ENCODE results near the gene PTPN23. TPM values are rescaled to one million over a fixed set of nuclear protein-coding genes. Genes with fewer than 3 reads are reported as not detected.
"Not testable (repeated sequence)": the region's sequence is repeated elsewhere in the genome, so short reads cannot be mapped to it uniquely, and the experiment has no call there.

PTPN23 gene
- total and polyA plus RNA-seq, 2 of the 8 experiments (the other 6 are each of a cell fraction or from before 2014, with no cell fraction given) = 2.9 to 46.7 TPM

- TF ChIP-seq CTCF (IDR thresholded peaks at IDR 0.05; ENCODE audit: control extremely low read depth in 1 of 3, insufficient read depth in 1 of 3, low read depth in 1 of 3, low read length in 3 of 3) (no peak), MAX (IDR thresholded peaks at IDR 0.05) (no peak), CEBPB (IDR thresholded peaks at IDR 0.05; ENCODE audit: low read depth, low read length) (no peak), TAF7 (optimal IDR thresholded peaks at IDR 0.05; ENCODE audit: borderline replicate concordance, low read depth, low read length) (no peak)
Observed at GRCh38 chr3:47359323-47359722, 21.5 kb upstream of the PTPN23 start (continued).

GRCh38 chr3:47360110-47360517, 20.7 kb upstream of the PTPN23 start:
- FAIRE-seq; H2AFZ ChIP-seq (ENCODE audit: low read length); DNase-seq (ENCODE audit: low read depth in 1 of 2, low spot score in 2 of 2): not testable (repeated sequence)

More at GRCh38 chr3:47360110-47360517, 20.7 kb upstream of the PTPN23 start:
- ChIA-PET POLR2A (ENCODE audit: partially characterized antibody) (interaction anchor here (0.7 kb wide), 1 partner anchor 418 kb away, joined by 4 read pairs; no protein-coding TSS in a partner anchor), CTCF (ENCODE audit: partially characterized antibody) (interaction anchor here (1.8 kb wide), 1 partner anchor 10 kb away, joined by 9 read pairs; no protein-coding TSS in a partner anchor)
- not testable (repeated sequence) for H3K18ac ChIP-seq (ENCODE audit: extremely low read depth, low read length); H3K4me1 ChIP-seq (replicated peaks in 1 of 4; ENCODE audit: control insufficient read depth in 3 of 4, insufficient read depth in 4 of 4, low read length in 3 of 4); H3K36me3 ChIP-seq (ENCODE audit: control insufficient read depth in 2 of 4, insufficient read depth in 4 of 4, low read length in 3 of 4); H3K14ac ChIP-seq (ENCODE audit: insufficient read length); H2BK12ac ChIP-seq (ENCODE audit: low read depth, low read length); H2BK20ac ChIP-seq (ENCODE audit: low read length); H2AK5ac ChIP-seq (ENCODE audit: low read depth, low read length); H3K27me3 ChIP-seq (replicated peaks in 1 of 4; ENCODE audit: control insufficient read depth in 3 of 4, extremely low read depth in 1 of 4, insufficient read depth in 3 of 4, low read length in 3 of 4); H4K5ac ChIP-seq (ENCODE audit: insufficient read length, low read depth, low read length); H3K9ac ChIP-seq (replicated peaks in 1 of 4; ENCODE audit: extremely low read depth in 1 of 4, low read depth in 3 of 4, low read length in 3 of 4); H3K4me3 ChIP-seq (ENCODE audit: extremely low read depth in 1 of 4, insufficient read depth in 2 of 4, low read depth in 3 of 4, low read length in 4 of 4); H3K23ac ChIP-seq (ENCODE audit: insufficient read length); H2BK120ac ChIP-seq (replicated peaks; ENCODE audit: low read depth, low read length); H3K27ac ChIP-seq (ENCODE audit: low read depth, low read length); H3K4me2 ChIP-seq (ENCODE audit: insufficient read depth in 1 of 2, low read depth in 2 of 2, low read length in 2 of 2); H3K4ac ChIP-seq (replicated peaks; ENCODE audit: insufficient read length, low read depth, low read length); H3K23me2 ChIP-seq (ENCODE audit: low read depth, low read length); H2BK5ac ChIP-seq (ENCODE audit: low read depth, low read length); H4K8ac ChIP-seq (ENCODE audit: extremely low read depth, insufficient read depth, low read length); H4K91ac ChIP-seq (replicated peaks; ENCODE audit: insufficient read length, low read length); H3K56ac ChIP-seq (replicated peaks; ENCODE audit: insufficient read length, low read depth, low read length); H3K79me1 ChIP-seq (ENCODE audit: low read depth, low read length); H4K20me1 ChIP-seq (replicated peaks in 1 of 2; ENCODE audit: control insufficient read depth in 1 of 2, insufficient read depth in 2 of 2, low read length in 2 of 2); H2BK15ac ChIP-seq (ENCODE audit: low read length); H3K79me2 ChIP-seq (ENCODE audit: control insufficient read depth in 1 of 2, insufficient read depth in 2 of 2, low read length in 2 of 2); H3K9me3 ChIP-seq (ENCODE audit: insufficient read depth in 2 of 2, low read depth in 1 of 2, low read length in 1 of 2)
- 82% methylated on average over 4 of the region's 4 CpGs; no CpG with 5 or more reads in 1 of the 2 experiments for WGBS, 2 experiments (ENCODE audit: extremely low coverage in 1 of 2, insufficient coverage in 1 of 2, insufficient read length in 1 of 2, insufficient replicate concordance in 2 of 2, low coverage in 1 of 2, low lambda C conversion rate in 2 of 2, missing lambda C conversion rate in 1 of 2)
